GM18861 (cell line): ENCODE results near the gene RAVER1.
"Not testable (repeated sequence)": the region's sequence is repeated elsewhere in the genome, so short reads cannot be mapped to it uniquely, and the experiment has no call there.

ENCODE experiments used
- ATAC-seq: cut with Tn5 transposase; IDR thresholded peaks from one replicate; pipeline ENCODE4 v1.9.1; 2021; ENCODE audit not compliant: unreplicated experiment

The RAVER1 gene

GRCh38 chr19:10291554-10292205, 41.6 kb downstream of the RAVER1 start:
- ATAC-seq, result no peak

- no peak for ATAC-seq
Measured at GRCh38 chr19:10290876-10291553, 42.3 kb downstream of the RAVER1 start.

GRCh38 chr19:10290357-10290875, 42.9 kb downstream of the RAVER1 start:
- ATAC-seq, result no peak

GRCh38 chr19:10289836-10290356, 43.4 kb downstream of the RAVER1 start, which contains the start of gene ICAM5:
Gene ICAM5, plus strand, starts transcription at chr19:10289952. Its CDS starts 92 bp downstream, at chr19:10290044.
- no peak for ATAC-seq

GRCh38 chr19:10289167-10289835, 44.0 kb downstream of the RAVER1 start:
- no peak for ATAC-seq

GRCh38 chr19:10288662-10289166, 44.6 kb downstream of the RAVER1 start:
- ATAC-seq, result no peak

GRCh38 chr19:10286803-10287737, 46.3 kb downstream of the RAVER1 start, which contains the start of gene ICAM4:
Gene ICAM4, plus strand, starts transcription at chr19:10286955. Its CDS starts 58 bp downstream, at chr19:10287013.
- ATAC-seq, result no peak

GRCh38 chr19:10285393-10285792, 47.9 kb downstream of the RAVER1 start:
- no peak for ATAC-seq

GRCh38 chr19:10284960-10285278, 48.4 kb downstream of the RAVER1 start:
- ATAC-seq, result no peak

- no peak for ATAC-seq
Measured at GRCh38 chr19:10284065-10284959, 49.0 kb downstream of the RAVER1 start.

GRCh38 chr19:10283301-10284064, 49.8 kb downstream of the RAVER1 start:
- ATAC-seq, result no peak

- ATAC-seq, result not testable (repeated sequence)
Measured at GRCh38 chr19:10282043-10282442, 51.3 kb downstream of the RAVER1 start.

GRCh38 chr19:10279737-10280442, 53.4 kb downstream of the RAVER1 start:
- no peak for ATAC-seq

- no peak for ATAC-seq
Measured at GRCh38 chr19:10278935-10279334, 54.4 kb downstream of the RAVER1 start.

- no peak for ATAC-seq
Measured at GRCh38 chr19:10277795-10278589, 55.3 kb downstream of the RAVER1 start.

GRCh38 chr19:10274589-10274988, 58.7 kb downstream of the RAVER1 start:
- ATAC-seq, result no peak

GRCh38 chr19:10271543-10272086, 61.7 kb downstream of the RAVER1 start:
- peak; percentile 18 for ATAC-seq
